ENCODE results near the gene NRGN.
A peak's percentile ranks its signal among the peaks of the same experiment; 100 is the strongest.
"Not testable (repeated sequence)": the region's sequence is repeated elsewhere in the genome, so short reads cannot be mapped to it uniquely, and the experiment has no call there.

Gene NRGN

DNA sequence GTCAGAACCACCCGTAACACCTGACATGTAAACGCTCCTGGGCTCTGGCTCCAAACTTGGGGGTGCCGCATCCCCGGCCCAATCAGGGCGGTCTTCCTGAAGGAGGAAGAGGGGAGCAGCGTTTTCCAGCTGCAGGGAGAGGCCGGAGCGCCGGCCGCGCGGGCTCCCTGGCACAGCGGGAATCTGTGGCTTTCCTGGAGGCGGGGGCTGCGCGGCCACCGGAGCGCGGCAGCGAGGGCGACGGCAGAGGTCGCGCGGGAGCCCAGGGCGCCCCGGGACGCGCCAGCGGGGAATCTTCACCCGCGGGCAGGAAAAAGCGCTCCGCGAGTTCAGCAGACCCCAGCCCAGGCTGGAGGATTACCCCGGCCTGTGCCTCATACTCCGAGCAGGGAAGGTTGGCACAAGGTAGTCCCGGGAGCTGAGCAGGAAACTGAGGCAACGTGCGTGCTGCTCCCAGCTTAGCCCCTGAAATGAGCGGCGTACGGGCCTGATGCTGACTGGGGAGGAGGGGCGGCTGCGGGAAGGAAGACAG, 22.9 kb downstream of the NRGN start:
- no peaks in the 10 kb centered on the region for H3K36me3 ChIP-seq (ENCODE audit: control insufficient read depth, insufficient read depth, low read length)
- H3K4me1 ChIP-seq (ENCODE audit: control insufficient read depth, insufficient read depth, low read length, poor library complexity, severe bottlenecking) = peaks cover 37% of the 10 kb centered on the region
- no peak for DNase-seq
- H3K27me3 ChIP-seq (replicated peaks; ENCODE audit: control insufficient read depth, insufficient read depth, low read length, poor library complexity, severe bottlenecking) = peaks cover 40% of the 10 kb centered on the region
- no peak overlapping the region for H3K27ac ChIP-seq (ENCODE audit: insufficient read depth, low read length, poor library complexity, severe bottlenecking)
- H3K4me3 ChIP-seq (ENCODE audit: insufficient read depth, low read depth, low read length, poor library complexity, severe bottlenecking) = peak overlapping the region; percentile 70
- H3K9me3 ChIP-seq (ENCODE audit: control insufficient read depth, low read length) = no peaks in the 10 kb centered on the region

- peaks cover 37% of the 10 kb centered on the region for H3K27me3 ChIP-seq (replicated peaks; ENCODE audit: control insufficient read depth, insufficient read depth, low read length, poor library complexity, severe bottlenecking)
- no peaks in the 10 kb centered on the region for H3K36me3 ChIP-seq (ENCODE audit: control insufficient read depth, insufficient read depth, low read length)
- H3K27ac ChIP-seq (ENCODE audit: insufficient read depth, low read length, poor library complexity, severe bottlenecking) = no peak overlapping the region
- no peaks in the 10 kb centered on the region for H3K9me3 ChIP-seq (ENCODE audit: control insufficient read depth, low read length)
- peak; percentile 64 to 76 (median 65) for DNase-seq
- peaks cover 34% of the 10 kb centered on the region for H3K4me1 ChIP-seq (ENCODE audit: control insufficient read depth, insufficient read depth, low read length, poor library complexity, severe bottlenecking)
- peak overlapping the region; percentile 70 for H3K4me3 ChIP-seq (ENCODE audit: insufficient read depth, low read depth, low read length, poor library complexity, severe bottlenecking)
Measured at GRCh38 chr11:124763156-124763947, 23.6 kb downstream of the NRGN start.

- Histone ChIP-seq H3K4me3 (ENCODE audit: insufficient read depth, low read depth, low read length, poor library complexity, severe bottlenecking) (no peak overlapping the region), H3K27me3 (replicated peaks; ENCODE audit: control insufficient read depth, insufficient read depth, low read length, poor library complexity, severe bottlenecking) (peaks cover 11% of the 10 kb centered on the region), H3K4me1 (ENCODE audit: control insufficient read depth, insufficient read depth, low read length, poor library complexity, severe bottlenecking) (peaks cover 14% of the 10 kb centered on the region), H3K9me3 (ENCODE audit: control insufficient read depth, low read length) (no peaks in the 10 kb centered on the region), H3K36me3 (ENCODE audit: control insufficient read depth, insufficient read depth, low read length) (peaks cover 5% of the 10 kb centered on the region), H3K27ac (ENCODE audit: insufficient read depth, low read length, poor library complexity, severe bottlenecking) (no peak overlapping the region)
- no peak for DNase-seq
Measured at GRCh38 chr11:124766156-124766555, 26.4 kb downstream of the NRGN start.

- Histone ChIP-seq H3K4me3 (ENCODE audit: insufficient read depth, low read depth, low read length, poor library complexity, severe bottlenecking) (no peak overlapping the region), H3K36me3 (ENCODE audit: control insufficient read depth, insufficient read depth, low read length) (peaks cover 8% of the 10 kb centered on the region), H3K27me3 (replicated peaks; ENCODE audit: control insufficient read depth, insufficient read depth, low read length, poor library complexity, severe bottlenecking) (no peaks in the 10 kb centered on the region), H3K4me1 (ENCODE audit: control insufficient read depth, insufficient read depth, low read length, poor library complexity, severe bottlenecking) (no peaks in the 10 kb centered on the region), H3K9me3 (ENCODE audit: control insufficient read depth, low read length) (no peaks in the 10 kb centered on the region), H3K27ac (ENCODE audit: insufficient read depth, low read length, poor library complexity, severe bottlenecking) (no peak overlapping the region)
- no peak for DNase-seq
Measured at GRCh38 chr11:124768914-124769313, 29.2 kb downstream of the NRGN start.

DNA sequence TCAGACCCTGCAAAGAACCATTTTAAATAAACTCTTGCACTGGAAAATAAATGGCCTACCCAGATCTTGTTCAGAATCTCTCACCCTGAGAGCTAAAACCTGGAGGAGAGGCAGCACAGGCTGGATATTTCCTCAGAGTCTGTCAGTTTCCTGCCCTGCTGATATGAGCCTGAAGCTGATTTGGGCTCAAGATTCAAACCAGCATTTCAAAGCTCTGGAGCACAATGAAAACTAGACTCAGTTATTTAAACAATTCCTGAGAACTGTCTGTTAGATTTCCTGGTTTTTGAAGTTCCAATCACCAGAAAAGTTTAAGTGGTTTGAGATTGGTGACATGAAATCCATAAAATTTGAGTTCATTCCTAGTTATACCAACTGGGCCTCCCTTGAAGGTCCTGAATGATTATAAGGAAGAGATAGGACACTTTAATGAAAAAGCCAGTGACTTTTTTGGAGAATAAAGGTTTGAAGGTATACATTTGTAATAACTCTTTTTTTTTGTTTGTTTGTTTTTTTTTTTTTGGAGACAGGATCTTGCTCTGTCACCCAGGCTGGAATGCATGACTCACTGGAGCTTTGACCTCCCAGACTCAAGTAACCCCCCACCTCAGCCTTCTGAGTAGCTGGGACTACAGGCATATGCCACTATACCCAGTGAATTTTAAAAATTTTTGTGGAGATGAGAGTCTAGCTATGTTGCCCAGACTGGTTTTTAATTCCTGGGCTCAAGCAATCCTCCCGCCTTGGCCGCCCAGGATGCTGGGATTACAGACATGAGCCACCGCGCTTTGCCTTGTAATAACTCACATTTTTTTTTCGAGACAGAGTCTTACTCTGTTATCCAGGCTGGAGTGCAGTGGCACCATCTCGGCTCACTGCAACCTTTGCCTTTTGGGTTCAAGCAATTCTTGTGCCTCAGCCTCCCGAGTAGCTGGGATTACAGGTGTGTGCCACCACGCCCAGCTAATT, 30.3 kb downstream of the NRGN start:
- peaks cover 8% of the 10 kb centered on the region for H3K36me3 ChIP-seq (ENCODE audit: control insufficient read depth, insufficient read depth, low read length)
- no peaks in the 10 kb centered on the region for H3K4me1 ChIP-seq (ENCODE audit: control insufficient read depth, insufficient read depth, low read length, poor library complexity, severe bottlenecking)
- no peaks in the 10 kb centered on the region for H3K27me3 ChIP-seq (replicated peaks; ENCODE audit: control insufficient read depth, insufficient read depth, low read length, poor library complexity, severe bottlenecking)
- H3K4me3 ChIP-seq (ENCODE audit: insufficient read depth, low read depth, low read length, poor library complexity, severe bottlenecking) = no peak overlapping the region
- DNase-seq = no peak
- no peak overlapping the region for H3K27ac ChIP-seq (ENCODE audit: insufficient read depth, low read length, poor library complexity, severe bottlenecking)
- H3K9me3 ChIP-seq (ENCODE audit: control insufficient read depth, low read length) = no peaks in the 10 kb centered on the region

GRCh38 chr11:124770959-124771358, 31.2 kb downstream of the NRGN start:
- H3K27ac ChIP-seq (ENCODE audit: insufficient read depth, low read length, poor library complexity, severe bottlenecking); H3K27me3 ChIP-seq (replicated peaks; ENCODE audit: control insufficient read depth, insufficient read depth, low read length, poor library complexity, severe bottlenecking); DNase-seq; H3K36me3 ChIP-seq (ENCODE audit: control insufficient read depth, insufficient read depth, low read length); H3K4me1 ChIP-seq (ENCODE audit: control insufficient read depth, insufficient read depth, low read length, poor library complexity, severe bottlenecking); H3K4me3 ChIP-seq (ENCODE audit: insufficient read depth, low read depth, low read length, poor library complexity, severe bottlenecking); H3K9me3 ChIP-seq (ENCODE audit: control insufficient read depth, low read length): not testable (repeated sequence)

DNA sequence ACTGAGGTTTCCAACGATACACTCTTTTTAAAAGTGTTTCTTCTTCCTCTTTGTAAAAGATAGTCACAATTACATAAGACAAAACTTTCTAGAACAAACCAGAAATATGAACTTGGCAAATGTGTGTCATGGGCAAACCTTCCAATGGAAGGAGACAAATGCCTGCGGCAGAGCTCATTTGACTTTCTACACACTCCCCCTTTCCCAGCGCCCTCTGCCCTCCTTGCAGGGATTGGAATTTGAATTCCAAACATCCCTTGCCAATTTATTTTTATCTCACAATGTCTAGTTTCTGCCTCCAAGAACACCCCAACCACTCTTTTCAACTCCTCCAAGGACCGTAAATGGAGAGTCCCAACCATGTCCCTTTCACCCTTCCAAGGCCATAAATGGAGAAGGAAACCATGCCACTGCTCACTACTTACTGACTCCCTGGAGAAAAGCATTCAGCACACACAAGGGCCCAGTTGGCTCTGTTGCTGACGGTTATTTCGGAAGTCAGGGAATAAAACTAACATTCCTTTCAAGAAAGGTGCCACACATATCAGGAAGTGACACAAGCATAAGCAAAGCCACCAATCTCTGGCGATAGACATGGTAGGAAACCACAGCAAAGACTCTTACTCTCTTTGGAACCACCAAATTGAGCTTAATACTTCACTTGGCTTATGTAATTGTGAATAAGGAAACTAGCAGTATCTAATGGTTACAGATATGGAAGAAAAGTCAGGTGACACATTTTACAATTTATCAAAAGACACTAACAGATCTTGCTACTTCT, 37.3 kb downstream of the NRGN start:
- H3K9me3 ChIP-seq (ENCODE audit: control insufficient read depth, low read length) = no peaks in the 10 kb centered on the region
- DNase-seq = no peak
- no peaks in the 10 kb centered on the region for H3K27me3 ChIP-seq (replicated peaks; ENCODE audit: control insufficient read depth, insufficient read depth, low read length, poor library complexity, severe bottlenecking)
- peaks cover 6% of the 10 kb centered on the region for H3K36me3 ChIP-seq (ENCODE audit: control insufficient read depth, insufficient read depth, low read length)
- H3K4me3 ChIP-seq (ENCODE audit: insufficient read depth, low read depth, low read length, poor library complexity, severe bottlenecking) = no peak overlapping the region
- H3K27ac ChIP-seq (ENCODE audit: insufficient read depth, low read length, poor library complexity, severe bottlenecking) = no peak overlapping the region
- no peaks in the 10 kb centered on the region for H3K4me1 ChIP-seq (ENCODE audit: control insufficient read depth, insufficient read depth, low read length, poor library complexity, severe bottlenecking)

DNA sequence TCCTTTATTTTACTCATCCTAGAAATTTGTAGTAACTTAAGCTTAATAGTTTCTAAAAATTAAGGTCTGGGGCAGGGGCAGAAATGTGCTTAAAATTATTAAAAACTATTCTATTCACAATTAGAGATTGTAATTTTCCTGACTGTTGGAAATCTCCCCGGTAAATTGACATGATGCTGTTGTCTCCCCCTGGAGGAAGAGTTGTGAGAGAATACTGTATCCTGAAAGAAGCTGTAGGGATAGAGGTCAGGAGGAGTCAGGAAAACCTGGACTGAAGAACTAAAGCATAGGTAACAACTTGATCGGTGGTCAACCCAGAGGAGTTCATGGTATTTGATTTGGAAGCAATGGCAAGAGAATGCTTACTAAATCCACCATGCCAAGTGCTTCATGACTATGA, 38.5 kb downstream of the NRGN start:
- DNase-seq = no peak
- Histone ChIP-seq H3K36me3 (ENCODE audit: control insufficient read depth, insufficient read depth, low read length) (peaks cover 3% of the 10 kb centered on the region), H3K9me3 (ENCODE audit: control insufficient read depth, low read length) (no peaks in the 10 kb centered on the region), H3K4me1 (ENCODE audit: control insufficient read depth, insufficient read depth, low read length, poor library complexity, severe bottlenecking) (no peaks in the 10 kb centered on the region), H3K4me3 (ENCODE audit: insufficient read depth, low read depth, low read length, poor library complexity, severe bottlenecking) (no peak overlapping the region), H3K27me3 (replicated peaks; ENCODE audit: control insufficient read depth, insufficient read depth, low read length, poor library complexity, severe bottlenecking) (no peaks in the 10 kb centered on the region), H3K27ac (ENCODE audit: insufficient read depth, low read length, poor library complexity, severe bottlenecking) (no peak overlapping the region)

GRCh38 chr11:124779568-124779967, 39.8 kb downstream of the NRGN start:
- Histone ChIP-seq H3K36me3 (ENCODE audit: control insufficient read depth, insufficient read depth, low read length) (peaks cover 3% of the 10 kb centered on the region), H3K27me3 (replicated peaks; ENCODE audit: control insufficient read depth, insufficient read depth, low read length, poor library complexity, severe bottlenecking) (no peaks in the 10 kb centered on the region), H3K27ac (ENCODE audit: insufficient read depth, low read length, poor library complexity, severe bottlenecking) (no peak overlapping the region), H3K9me3 (ENCODE audit: control insufficient read depth, low read length) (no peaks in the 10 kb centered on the region), H3K4me1 (ENCODE audit: control insufficient read depth, insufficient read depth, low read length, poor library complexity, severe bottlenecking) (no peaks in the 10 kb centered on the region), H3K4me3 (ENCODE audit: insufficient read depth, low read depth, low read length, poor library complexity, severe bottlenecking) (no peak overlapping the region)
- DNase-seq = no peak

Data from effector memory CD4-positive, alpha-beta T cell (primary cell).